IPS DF 4.7 (cell line): ENCODE data around the gene NECAB3.

ENCODE experiments used
- DNase-seq: peaks from one replicate; pipeline ENCODE4 v3.0.0-alpha.2; 2013; ENCODE audit warnings: low spot score; ENCODE audit errors: extremely low read depth

The NECAB3 gene

DNA sequence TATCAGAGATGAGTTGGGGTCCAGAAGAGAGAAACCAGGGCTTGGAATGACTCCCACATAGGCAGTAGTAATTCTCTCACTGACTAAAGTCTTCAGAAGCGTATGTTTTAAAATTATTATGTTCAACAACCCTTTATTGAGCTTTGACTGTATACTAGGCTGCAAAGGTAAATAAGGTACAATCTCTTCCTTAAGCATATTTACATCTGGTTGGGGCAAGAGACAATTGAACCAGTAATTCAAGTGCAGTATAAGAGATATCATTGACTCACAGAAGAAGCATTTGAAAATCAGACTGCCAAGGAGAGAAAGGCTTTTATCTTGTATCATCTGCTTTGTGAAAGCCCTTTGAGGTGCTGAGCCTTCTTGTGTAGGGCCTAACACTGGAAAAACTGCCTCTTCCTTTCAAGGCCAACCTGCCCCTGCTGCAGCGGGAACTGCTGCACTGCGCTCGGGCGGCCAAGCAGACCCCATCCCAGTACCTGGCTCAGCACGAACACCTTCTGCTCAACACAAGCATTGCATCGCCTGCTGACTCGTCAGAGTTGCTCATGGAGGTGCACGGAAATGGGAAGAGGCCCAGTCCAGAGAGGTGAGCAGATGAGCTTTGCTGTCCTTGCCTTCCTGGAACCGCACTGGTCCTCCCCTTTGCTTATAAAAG, 51.4 kb downstream of the NECAB3 start:
- no peak for DNase-seq

- no peak for DNase-seq
Measured at GRCh38 chr20:33621717-33622400, 52.4 kb downstream of the NECAB3 start.

GRCh38 chr20:33612001-33612400, 62.2 kb downstream of the NECAB3 start:
- DNase-seq, result no peak

GRCh38 chr20:33611106-33611505, 63.1 kb downstream of the NECAB3 start:
- DNase-seq, result no peak

- no peak for DNase-seq
Measured at GRCh38 chr20:33609504-33609903, 64.7 kb downstream of the NECAB3 start.
